K562 (cell line): Measurements from ENCODE around the gene ABCB6. TPM values are rescaled to one million over a fixed set of nuclear protein-coding genes. Genes with fewer than 3 reads are reported as not detected.

Experiments
- ATF1 ChIP-seq, 2 experiments: fragments of 450-650 bp in 1 of 2; IDR thresholded peaks; 2 replicates each; pipeline ENCODE4 v1.6.1; 2016; ENCODE audit warnings: missing compliant biosample characterization in 1 of 2, missing genetic modification characterization in 1 of 2
- CCAR2 ChIP-seq: fragments of 200-400 bp; formaldehyde crosslinking; IDR thresholded peaks from 2 replicates; pipeline ENCODE4 v1.6.1; 2017; ENCODE audit warnings: mild to moderate bottlenecking, low read depth, low read length
- E2F4 ChIP-seq: sonication (generic); formaldehyde crosslinking; IDR thresholded peaks from 2 replicates; pipeline ENCODE4 v1.8.0; 2022; ENCODE audit warnings: mild to moderate bottlenecking, low read depth, missing genetic modification reagents
- GTF2A2 ChIP-seq: IDR thresholded peaks from 2 replicates; pipeline ENCODE4 v1.6.1; 2016; ENCODE audit warnings: mild to moderate bottlenecking, missing genetic modification characterization, missing compliant biosample characterization
- MGA ChIP-seq: fragments of 450-650 bp; IDR thresholded peaks from 2 replicates; pipeline ENCODE4 v1.6.1; 2016; ENCODE audit warnings: mild to moderate bottlenecking, moderate library complexity
- SRF ChIP-seq, 2 experiments: fragments of 250-450, 450-650 bp in 1 of 2; sonication (Bioruptor Pico) in 1 of 2; sonication (generic) in 1 of 2; formaldehyde crosslinking; IDR thresholded peaks; 2 replicates each; pipeline versions ENCODE4 v1.5.0 to v1.5.1; 2020 to 2022; ENCODE audit warnings: mild to moderate bottlenecking in 1 of 2, missing genetic modification reagents in 1 of 2
- ZBTB12 ChIP-seq: fragments of 250-450 bp; sonication (Bioruptor Pico); IDR thresholded peaks from 2 replicates; pipeline ENCODE4 v1.4.0; 2020
- ZFP1 ChIP-seq: fragments of 450-650 bp; formaldehyde crosslinking; IDR thresholded peaks from 2 replicates; pipeline ENCODE4 v1.4.0; 2020; ENCODE audit warnings: mild to moderate bottlenecking, mixed read lengths
- ZKSCAN1 ChIP-seq: fragments of 150-350 bp; IDR thresholded peaks from 2 replicates; pipeline ENCODE4 v1.6.1; 2016; ENCODE audit warnings: low read depth, low read length
- ZNF133 ChIP-seq: fragments of 250-450 bp; sonication (Bioruptor Pico); IDR thresholded peaks from 2 replicates; pipeline ENCODE4 v1.4.0; 2020; ENCODE audit warnings: mild to moderate bottlenecking
- ZNF395 ChIP-seq: fragments of 200-800 bp; sonication (Bioruptor generic); IDR thresholded peaks from 2 replicates; pipeline ENCODE4 v1.6.1; 2017; ENCODE audit warnings: missing genetic modification characterization, missing compliant biosample characterization
- polyA plus RNA-seq, 8 experiments: library from polyadenylated mRNA; depleted of rRNA in 4 of 8; stranded (reverse) in 5 of 8; unstranded in 3 of 8; fragments of >200 nt; fragmentation: Nextera tagmentation in 2 of 8; fragmentation: Illumina TruSeq in 1 of 8; extraction: Ambion mirVana in 2 of 8; extraction: Trizol in 1 of 8; gene quantifications; 2 replicates each; pipeline versions ENCODE4 v1.2.1 to v1.2.3, GENCODE V29; 2011 to 2014; ENCODE audit warnings: inconsistent platforms in 1 of 8, missing spikeins in 1 of 8
- total RNA-seq, 7 experiments: library from RNA; depleted of rRNA in 6 of 7; stranded (reverse); fragments of >200 nt in 6 of 7; fragmentation: Illumina TruSeq in 2 of 7; extraction: Trizol in 2 of 7; gene quantifications; 2 replicates each; pipeline versions ENCODE4 v1.2.1 to v1.2.3, GENCODE V29; 2011 to 2021; ENCODE audit warnings: low replicate concordance in 1 of 7

ABCB6 gene
- total and polyA plus RNA-seq, 9 of the 15 experiments (the other 6 are each of a cell fraction or from before 2014, with no cell fraction given), result 3.7 to 29.8 (median 16.8) TPM

- TF ChIP-seq ATF1 (CRISPR knock-in tag; IDR thresholded peaks at IDR 0.05) (no peak), ATF1 (tag; IDR thresholded peaks at IDR 0.05) (peak; percentile 82), GTF2A2 (no peak), ZBTB12 (CRISPR knock-in tag) (peak; percentile 65), ZFP1 (CRISPR knock-in tag) (no peak), ZKSCAN1 (no peak), MGA (peak; percentile 43), E2F4 (CRISPR knock-in tag) (no peak), ZNF395 (no peak), CCAR2 (no peak), SRF (CRISPR knock-in tag; IDR thresholded peaks at IDR 0.05) (peak in 1 of 2 experiments; percentile 54; a peak in 1 of 4 replicates), ZNF133 (CRISPR knock-in tag) (no peak)
These were observed 12.2 kb downstream of the ABCB6 start, which contains the start of gene ZFAND2B (continued) for GRCh38 chr2:219206328-219207133.
